Prostate gland (tissue), 2 donors: ENCODE results near the gene SMC1B. TPM values are rescaled to one million over a fixed set of nuclear protein-coding genes. Genes with fewer than 3 reads are reported as not detected.

Source experiments
- DNase-seq: peaks from one replicate; pipeline ENCODE4 v3.0.0-alpha.2; 2019; ENCODE audit warnings: low spot score
- H3K27ac ChIP-seq, 2 donors: fragments of 200-600 bp; sonication (generic); 2 replicates each; pipeline ENCODE4 v1.5.1; 2017 to 2019
- H3K27me3 ChIP-seq: fragments of 200-600 bp; sonication (generic); replicated peaks from 2 replicates; pipeline ENCODE4 v1.5.1; 2019; ENCODE audit not compliant: insufficient read depth
- H3K36me3 ChIP-seq, 2 donors: fragments of 200-600 bp; sonication (generic); 1 replicate in 1 of 2; 2 replicates in 1 of 2; pipeline versions ENCODE4 v1.5.1 to v1.8.1; 2017 to 2019
- H3K4me1 ChIP-seq: fragments of 200-600 bp; sonication (generic); replicated peaks from 2 replicates; pipeline ENCODE4 v1.5.1; 2019
- H3K4me3 ChIP-seq, 2 donors: fragments of 200-600 bp; sonication (generic); 2 replicates each; pipeline ENCODE4 v1.5.1; 2017 to 2019
- H3K9me3 ChIP-seq: fragments of 200-600 bp; sonication (generic); 2 replicates; pipeline ENCODE4 v1.5.1; 2017
- CTCF ChIP-seq, 4 experiments: fragments of 200-600 bp in 2 of 4; fragments of 450-650 bp in 2 of 4; sonication (generic) in 2 of 4; IDR thresholded peaks; 1 replicate in 3 of 4; 2 replicates in 1 of 4; pipeline ENCODE4 v1.5.1; 2016 to 2019; ENCODE audit warnings: antibody characterized with exemption in 4 of 4, mild to moderate bottlenecking in 2 of 4, moderate library complexity in 2 of 4
- POLR2A ChIP-seq: fragments of 450-650 bp; IDR thresholded peaks from one replicate; pipeline ENCODE4 v1.6.1; 2016; ENCODE audit warnings: antibody characterized with exemption, mild to moderate bottlenecking
- POLR2AphosphoS5 ChIP-seq: sonication (generic); formaldehyde crosslinking; IDR thresholded peaks from one replicate; pipeline ENCODE4 v1.6.1; 2017; ENCODE audit warnings: antibody characterized with exemption
- WGBS: methylation state at CpG from one replicate; pipeline ENCODE4 v1.1.5; 2018; 5-methylcytosine and 5-hydroxymethylcytosine counted together
- intact Hi-C: fragments of 100-400 bp; cut with DNase I; formaldehyde crosslinking; loops from one replicate; pipeline ENCODE4 v1.14.2; 2022
- total RNA-seq, 2 donors: library from RNA; depleted of rRNA; stranded (reverse); fragments of >200 nt; gene quantifications; one replicate each; pipeline ENCODE4 v1.1.0, GENCODE V29; 2016

SMC1B gene
- total RNA-seq, 2 donors from 2014 or later: 8.2 TPM; not detected in 1

GRCh38 chr22:45424241-45424731 is 10.9 kb upstream of the SMC1B start:
- Histone ChIP-seq H3K4me1 (no peaks in the 10 kb centered on the region), H3K27me3 (no peaks in the 10 kb centered on the region), H3K27ac (no peak overlapping the region), H3K9me3 (no peaks in the 10 kb centered on the region), H3K4me3 (no peak overlapping the region), H3K36me3 (no peaks in the 10 kb centered on the region)
- WGBS: 75% methylated on average over 14 of the region's 14 CpGs
- intact Hi-C loops: no loop called here
- DNase-seq: no peak
- TF ChIP-seq CTCF (IDR thresholded peaks at IDR 0.05) (no peak), POLR2AphosphoS5 (no peak), POLR2A (no peak)

GRCh38 chr22:45423524-45423923 is 10.1 kb upstream of the SMC1B start:
- no peak overlapping the region for H3K4me3 ChIP-seq
- 85% methylated on average over 4 of the region's 4 CpGs for WGBS
- H3K9me3 ChIP-seq: no peaks in the 10 kb centered on the region
- no peaks in the 10 kb centered on the region for H3K27me3 ChIP-seq
- no peaks in the 10 kb centered on the region for H3K36me3 ChIP-seq
- no peaks in the 10 kb centered on the region for H3K4me1 ChIP-seq
- TF ChIP-seq CTCF (IDR thresholded peaks at IDR 0.05): no peak
- TF ChIP-seq POLR2A: no peak
- no peak for TF ChIP-seq POLR2AphosphoS5
- H3K27ac ChIP-seq: no peak overlapping the region
- intact Hi-C loops: no loop called here
- DNase-seq: no peak

GRCh38 chr22:45422237-45422983 is 9.0 kb upstream of the SMC1B start:
- no peak overlapping the region for H3K4me3 ChIP-seq
- DNase-seq: no peak

GRCh38 chr22:45421349-45422055 is 8.1 kb upstream of the SMC1B start:
- TF ChIP-seq POLR2A (no peak), CTCF (IDR thresholded peaks at IDR 0.05) (no peak), POLR2AphosphoS5 (no peak)
- H3K36me3 ChIP-seq: no peaks in the 10 kb centered on the region
- H3K27ac ChIP-seq: no peak overlapping the region
- WGBS: 76% methylated on average over 2 of the region's 2 CpGs
- no peaks in the 10 kb centered on the region for H3K27me3 ChIP-seq
- H3K4me1 ChIP-seq: no peaks in the 10 kb centered on the region
- H3K9me3 ChIP-seq: no peaks in the 10 kb centered on the region
- DNase-seq: no peak
- intact Hi-C loops: no loop called here
- H3K4me3 ChIP-seq: no peak overlapping the region

More at GRCh38 chr22:45422237-45422983, 9.0 kb upstream of the SMC1B start:
- H3K27me3 ChIP-seq: no peaks in the 10 kb centered on the region
- H3K4me1 ChIP-seq: no peaks in the 10 kb centered on the region
- 91% methylated on average over 14 of the region's 14 CpGs for WGBS
- intact Hi-C loops: no loop called here
- H3K27ac ChIP-seq: no peak overlapping the region
- H3K36me3 ChIP-seq: no peaks in the 10 kb centered on the region
- H3K9me3 ChIP-seq: no peaks in the 10 kb centered on the region
- TF ChIP-seq POLR2AphosphoS5: no peak
- no peak for TF ChIP-seq POLR2A
- TF ChIP-seq CTCF (IDR thresholded peaks at IDR 0.05): no peak
